ENCODE measurements around the gene UBE2E2.
"Not testable (repeated sequence)": the region's sequence is repeated elsewhere in the genome, so short reads cannot be mapped to it uniquely, and the experiment has no call there.

UBE2E2 gene

DNA sequence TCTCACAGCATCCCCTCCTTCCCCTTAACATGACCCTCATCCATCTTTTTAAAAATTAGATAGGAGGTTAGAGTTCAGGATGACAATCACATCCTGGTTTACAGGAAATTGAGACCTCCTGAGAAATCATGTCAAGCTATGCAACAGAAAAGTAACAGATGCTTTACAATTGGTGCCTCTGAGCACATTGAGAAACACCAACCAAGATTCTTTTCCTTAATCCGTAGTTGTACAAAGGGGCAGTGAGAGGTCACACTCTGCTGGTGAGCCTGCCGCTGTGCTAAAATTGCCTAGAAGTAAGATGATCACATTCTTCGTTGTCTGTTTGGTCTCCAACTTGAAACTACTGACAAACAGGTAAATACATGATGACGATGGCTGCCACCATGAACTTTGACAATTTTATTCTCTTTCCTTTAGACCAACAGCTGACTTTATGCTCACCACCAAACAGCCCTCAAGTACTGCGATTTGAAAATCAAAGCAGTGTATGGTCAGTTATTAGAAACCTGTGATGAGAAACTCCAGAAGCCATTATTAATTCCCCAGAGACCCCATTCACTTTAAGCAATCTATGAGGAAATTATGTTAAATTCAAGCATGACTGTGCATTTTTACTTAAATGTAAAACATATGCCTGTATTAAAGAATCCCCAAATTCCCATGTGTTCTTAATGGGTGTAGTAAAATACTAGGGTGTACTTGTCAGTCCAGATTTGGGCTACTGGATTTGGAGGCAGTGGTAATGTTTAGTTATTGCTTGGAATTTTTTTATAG lies 392.0 kb downstream of the UBE2E2 start:
- no peak for DNase-seq

DNA sequence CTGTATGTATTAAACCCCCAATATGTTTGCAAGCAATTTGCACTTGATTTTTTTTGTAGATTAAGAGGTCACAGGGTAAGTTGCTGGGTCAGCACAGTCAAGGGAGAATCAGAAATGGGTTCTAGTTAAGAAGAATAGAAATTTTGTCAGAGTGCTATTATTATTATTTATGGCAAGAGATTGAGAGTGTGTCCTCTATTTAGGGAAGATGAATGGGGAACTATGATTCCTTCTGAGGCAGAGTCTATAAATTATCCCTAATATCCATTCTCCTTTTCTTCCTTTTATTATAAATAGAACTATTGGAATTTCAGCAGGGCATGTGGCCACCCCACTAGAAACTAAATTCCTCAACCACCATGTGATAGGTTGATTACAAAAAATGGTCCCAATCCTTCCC lies 392.7 kb downstream of the UBE2E2 start:
- no peak for DNase-seq

- no peak for DNase-seq
Observed at GRCh38 chr3:23600167-23600871, 397.2 kb downstream of the UBE2E2 start.

DNA sequence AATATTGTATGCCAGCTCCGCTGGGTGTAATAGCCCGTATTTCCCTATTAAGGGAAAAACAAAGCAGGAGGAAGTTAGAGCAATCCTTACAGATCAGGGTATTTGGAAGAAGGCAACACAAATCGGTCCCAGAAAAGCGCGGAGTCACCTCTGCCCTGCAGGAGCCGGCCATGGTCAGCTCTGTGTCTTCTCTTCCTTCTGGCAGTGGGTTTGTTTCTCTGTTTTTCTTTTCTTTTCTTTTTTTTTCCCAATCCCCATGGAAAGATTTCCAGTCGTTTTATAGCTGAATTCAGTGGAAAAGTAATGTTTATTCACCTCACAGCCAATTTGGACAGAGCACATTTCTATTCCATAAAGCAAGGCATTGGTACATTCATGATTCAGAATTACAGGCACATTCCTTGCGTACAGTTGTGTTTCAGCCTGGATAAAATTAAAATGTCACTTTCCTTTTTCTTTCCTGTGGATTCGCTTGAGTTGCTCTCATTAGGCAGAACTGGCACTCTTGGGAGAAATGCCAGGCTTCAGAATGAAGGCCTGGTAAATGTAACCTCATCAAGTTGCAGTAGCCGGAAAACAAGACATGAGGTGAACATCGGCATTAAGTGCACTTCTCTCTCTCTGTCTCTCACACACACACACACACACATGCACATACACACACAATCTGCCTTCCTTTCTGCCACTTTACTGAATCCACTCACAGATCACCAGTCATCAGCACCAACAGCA lies 398.1 kb downstream of the UBE2E2 start:
- no peak for DNase-seq

DNA sequence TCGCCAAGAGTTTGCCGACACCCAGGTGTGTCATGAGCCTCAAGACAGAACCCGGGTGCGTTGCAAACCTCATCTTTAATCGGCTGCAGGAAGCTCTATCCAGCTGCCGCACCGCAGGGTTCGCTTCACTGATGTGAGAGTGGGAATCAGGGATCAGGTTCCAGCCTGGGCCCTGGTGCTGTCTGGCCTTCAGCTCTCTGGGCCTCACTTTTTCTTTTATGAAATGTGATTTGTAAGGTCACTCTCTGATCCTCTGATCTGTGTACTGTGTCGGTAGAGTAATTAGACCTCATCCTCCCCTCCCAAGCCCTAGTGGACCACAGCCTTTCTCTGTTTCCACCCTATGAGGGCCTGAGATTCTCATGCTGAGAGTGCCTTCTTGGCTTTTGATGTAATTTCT lies 399.8 kb downstream of the UBE2E2 start:
- no peak for DNase-seq

- DNase-seq = no peak
Observed at GRCh38 chr3:23607184-23607847, 404.2 kb downstream of the UBE2E2 start.

GRCh38 chr3:23608650-23609049 lies 405.5 kb downstream of the UBE2E2 start:
- DNase-seq = no peak

DNA sequence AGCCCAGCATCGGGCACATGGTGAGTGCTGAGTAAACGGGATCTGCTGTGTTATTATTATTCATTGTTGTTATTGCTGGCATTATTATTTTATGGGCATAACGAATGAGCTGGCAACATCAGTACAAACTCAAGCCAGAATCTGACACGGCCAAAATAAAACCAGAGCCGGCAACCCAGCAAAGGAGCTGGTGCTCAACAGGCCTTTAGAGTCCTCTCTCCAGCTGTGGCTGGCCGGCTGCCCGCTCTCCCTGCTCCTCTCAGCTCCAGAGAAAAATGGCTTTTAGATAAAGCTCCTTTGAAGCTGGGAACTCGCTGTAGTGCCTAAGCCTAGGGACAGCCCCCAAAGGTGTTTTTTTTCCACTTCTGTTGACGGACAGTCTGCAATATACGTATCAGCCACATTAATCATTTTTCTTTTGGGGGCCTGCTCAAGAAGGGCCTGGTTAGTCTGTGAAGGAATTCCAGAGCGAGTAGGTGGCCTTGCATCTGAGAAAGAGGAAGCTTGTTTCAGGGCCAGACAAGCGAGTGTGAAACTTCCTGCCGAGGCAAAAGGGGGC lies 408.7 kb downstream of the UBE2E2 start:
- no peak for DNase-seq

GRCh38 chr3:23612296-23612891 lies 409.3 kb downstream of the UBE2E2 start:
- DNase-seq = no peak

DNA sequence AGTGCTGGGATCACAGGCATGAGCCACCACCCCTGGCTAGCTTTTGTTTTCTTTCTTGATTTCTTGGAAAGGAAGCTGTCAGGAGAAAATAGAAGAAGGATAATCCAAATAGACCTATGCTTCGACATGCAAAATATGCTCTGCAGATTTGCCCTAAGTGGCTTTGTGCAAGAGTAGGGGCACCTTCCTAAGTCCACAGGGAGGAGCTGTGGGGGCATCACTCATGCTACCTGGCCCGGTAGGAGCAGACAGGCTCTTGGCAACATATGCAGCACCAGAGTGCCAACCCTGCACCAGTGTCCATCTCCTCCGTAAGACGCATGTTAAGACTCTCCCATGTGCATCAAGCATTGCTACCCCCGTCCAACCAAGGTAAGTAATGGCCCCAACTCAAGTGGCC lies 411.9 kb downstream of the UBE2E2 start:
- DNase-seq = no peak

- not testable (repeated sequence) for DNase-seq
Observed at GRCh38 chr3:23618475-23618874, 415.3 kb downstream of the UBE2E2 start.

- no peak for DNase-seq
Observed at GRCh38 chr3:23619705-23620637, 416.8 kb downstream of the UBE2E2 start.

DNA sequence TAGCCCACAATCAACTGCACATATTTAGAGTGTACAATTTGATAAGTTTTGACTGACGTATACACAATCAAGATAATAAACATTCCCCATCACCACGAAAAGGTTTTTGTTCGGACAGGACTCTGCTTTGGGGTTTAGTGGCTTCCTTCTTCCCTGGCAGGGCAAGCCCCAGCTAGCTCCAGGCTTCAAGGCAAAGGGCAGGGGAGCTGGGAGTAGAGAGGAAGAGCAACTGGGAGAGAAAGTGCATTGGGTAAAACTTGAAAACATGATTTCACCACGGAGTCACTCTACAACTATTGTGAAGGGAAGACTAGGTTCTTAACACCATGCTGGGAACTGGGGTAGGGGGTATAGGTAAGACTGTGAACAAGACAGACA lies 417.5 kb downstream of the UBE2E2 start:
- DNase-seq = no peak

DNA sequence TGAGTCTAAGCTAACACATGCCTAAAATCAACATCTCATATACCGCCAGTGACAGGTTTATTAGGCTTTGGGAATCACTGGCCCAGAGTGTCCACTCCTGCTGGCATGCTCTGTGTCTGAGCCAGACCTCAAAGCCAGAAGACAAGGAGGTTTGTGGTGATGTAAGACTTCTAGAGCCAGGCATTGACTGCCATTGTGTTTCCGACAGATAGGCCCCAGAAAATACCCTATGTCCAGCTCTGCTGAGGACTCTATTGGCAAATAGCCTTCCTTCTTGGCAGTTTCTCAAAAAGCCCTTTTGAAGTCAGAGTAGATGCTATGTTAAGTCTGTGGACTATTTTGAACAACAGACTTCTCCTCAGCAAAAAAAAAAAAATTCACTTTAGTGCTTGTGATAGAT lies 420.7 kb downstream of the UBE2E2 start:
- DNase-seq = no peak

DNA sequence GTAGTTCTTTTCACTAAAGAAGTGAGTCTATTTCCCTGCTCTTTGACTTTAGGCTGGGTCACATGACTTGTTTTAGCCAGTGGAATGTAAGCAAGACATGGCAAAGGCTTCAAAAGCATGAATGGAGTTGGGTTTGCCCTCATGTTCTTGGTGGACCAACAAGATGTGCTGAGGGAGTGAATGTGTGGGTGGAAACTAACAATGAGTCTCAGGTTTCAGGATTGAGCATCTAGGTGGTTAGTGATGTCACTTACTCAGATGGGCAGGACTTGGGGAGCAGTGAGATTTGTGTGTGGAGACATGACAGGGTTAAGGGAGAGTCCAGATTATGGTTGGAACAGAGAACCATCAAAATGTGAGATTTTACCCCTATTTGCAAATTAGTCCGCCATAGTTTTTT lies 421.2 kb downstream of the UBE2E2 start:
- no peak for DNase-seq

DNA sequence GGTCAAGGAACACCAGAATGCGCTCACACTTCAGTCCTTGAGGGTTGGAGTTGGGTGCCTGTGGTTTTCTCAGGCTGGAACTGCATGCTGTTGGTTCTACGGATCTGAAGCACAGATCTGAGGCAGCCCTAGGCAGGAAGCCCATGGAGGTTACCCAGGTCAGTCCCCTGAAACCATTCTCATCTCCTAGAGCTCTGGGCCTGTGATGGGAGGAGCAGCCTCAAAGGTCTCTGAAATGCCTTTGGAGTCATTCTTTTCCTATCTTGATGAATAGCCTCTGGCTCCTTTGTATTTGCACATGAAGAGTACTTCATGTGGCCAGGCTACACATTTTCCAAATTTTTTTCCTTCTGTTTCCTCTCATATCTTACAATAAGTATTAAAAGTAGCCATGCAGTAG lies 423.3 kb downstream of the UBE2E2 start:
- no peak for DNase-seq

DNA sequence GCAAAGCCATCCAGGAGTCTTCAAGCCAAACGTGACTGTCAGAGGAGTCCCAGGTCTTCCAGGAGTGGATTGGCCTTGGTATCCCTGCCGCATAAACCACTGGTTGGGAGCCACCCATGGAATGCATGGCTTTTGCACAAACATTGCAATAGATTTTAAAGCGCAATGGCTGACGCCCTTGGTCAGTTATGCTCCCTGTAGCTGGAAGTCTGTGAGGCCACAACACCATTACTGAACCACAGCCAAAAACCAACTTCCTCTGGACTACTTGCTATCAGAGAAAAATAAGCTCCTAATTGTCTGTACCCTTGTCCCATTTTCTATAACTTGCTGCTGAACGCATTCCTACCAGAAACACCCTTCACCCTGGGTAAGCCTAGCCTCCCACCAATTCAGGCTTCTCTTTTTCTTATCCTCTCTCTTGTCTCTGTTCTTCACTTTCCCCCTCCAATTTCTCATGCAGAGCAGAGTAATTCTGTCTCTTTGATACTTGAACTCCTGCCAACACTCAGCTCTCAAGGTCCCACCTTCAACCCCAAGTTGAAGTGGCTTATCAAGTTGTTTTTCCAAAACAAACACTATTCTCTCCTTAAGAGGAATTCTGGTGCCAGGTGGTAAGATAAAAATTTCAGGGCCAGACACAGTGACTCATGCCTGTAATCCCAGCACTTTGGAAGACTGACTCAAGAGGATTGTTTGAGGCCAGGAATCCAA lies 426.2 kb downstream of the UBE2E2 start:
- no peak for DNase-seq

DNA sequence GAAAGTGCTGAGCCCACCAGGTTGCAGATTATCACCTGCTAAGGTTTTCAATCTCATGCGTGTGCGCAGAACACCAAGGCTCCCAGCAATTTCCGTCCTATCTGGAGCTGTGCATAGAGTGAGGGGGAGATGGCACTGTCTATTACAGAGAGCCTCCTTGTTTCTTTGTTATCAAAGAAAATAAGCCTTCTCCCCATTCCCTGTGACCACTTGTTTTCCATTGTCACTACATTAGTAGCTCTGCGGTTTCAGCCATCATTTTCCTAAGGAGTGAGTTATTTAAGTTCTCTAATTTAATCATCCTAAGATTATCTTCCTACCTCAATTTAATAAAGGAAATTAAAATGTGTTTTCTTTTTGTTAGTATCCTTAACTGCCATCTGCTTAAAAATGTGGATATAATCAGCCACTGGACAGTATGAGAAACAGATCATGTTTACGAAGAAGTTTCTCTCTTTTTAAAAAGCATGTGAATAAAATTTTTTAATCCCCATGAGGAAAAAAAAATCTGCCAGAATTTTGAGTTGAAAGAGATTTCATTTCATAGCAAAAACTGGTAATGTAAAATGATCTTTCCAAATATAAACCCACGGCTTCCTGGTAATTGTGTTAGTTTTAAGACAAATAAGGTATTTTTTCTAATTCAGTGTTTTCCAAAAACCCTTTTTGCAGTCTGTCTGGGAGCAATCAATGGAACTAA lies 430.3 kb downstream of the UBE2E2 start:
- DNase-seq = no peak

GRCh38 chr3:23637339-23637738 lies 434.2 kb downstream of the UBE2E2 start:
- DNase-seq = no peak

Data from NCI-H1048 (cell line).